CD4-positive, alpha-beta T cell treated with Interleukin-1 beta for 1 hour (primary cell): ENCODE results near the gene RHCE.
"Not testable (repeated sequence)": the region's sequence is repeated elsewhere in the genome, so short reads cannot be mapped to it uniquely, and the experiment has no call there.

Source experiments
- DNase-seq, 2 donors: peaks; one replicate each; pipeline ENCODE4 v3.0.0-alpha.2; 2020 to 2022

Gene RHCE

GRCh38 chr1:25397549-25397948, 23.1 kb downstream of the RHCE start:
- DNase-seq, result not testable (repeated sequence)

GRCh38 chr1:25392841-25393240, 27.8 kb downstream of the RHCE start:
- DNase-seq, result no peak

- not testable (repeated sequence) for DNase-seq
These were observed 30.9 kb downstream of the RHCE start for GRCh38 chr1:25389721-25390120.

GRCh38 chr1:25388691-25389090, 31.9 kb downstream of the RHCE start:
- not testable (repeated sequence) for DNase-seq

- not testable (repeated sequence) for DNase-seq
These were observed 33.5 kb downstream of the RHCE start for GRCh38 chr1:25387096-25387495.

- DNase-seq, result not testable (repeated sequence)
These were observed 36.8 kb downstream of the RHCE start for GRCh38 chr1:25383875-25384274.

- peak in 1 of 2 donors; percentile 12 for DNase-seq
These were observed 37.5 kb downstream of the RHCE start for GRCh38 chr1:25383090-25383489.

- not testable (repeated sequence) for DNase-seq
These were observed 38.1 kb downstream of the RHCE start for GRCh38 chr1:25382543-25382942.

GRCh38 chr1:25378367-25378766, 42.3 kb downstream of the RHCE start:
- DNase-seq, result not testable (repeated sequence)

GRCh38 chr1:25371757-25372156, 48.9 kb downstream of the RHCE start:
- DNase-seq, result not testable (repeated sequence)

- not testable (repeated sequence) for DNase-seq
These were observed 50.8 kb downstream of the RHCE start for GRCh38 chr1:25369691-25370271.

- no peak for DNase-seq
These were observed 51.4 kb downstream of the RHCE start for GRCh38 chr1:25369241-25369640.

GRCh38 chr1:25362634-25363559, 57.7 kb downstream of the RHCE start:
- DNase-seq, result not testable (repeated sequence)

- DNase-seq, result no peak
These were observed 58.7 kb downstream of the RHCE start for GRCh38 chr1:25361901-25362300.

- no peak for DNase-seq
These were observed 59.7 kb downstream of the RHCE start for GRCh38 chr1:25360596-25361581.

GRCh38 chr1:25356848-25357247, 63.8 kb downstream of the RHCE start:
- no peak for DNase-seq

- DNase-seq, result no peak
These were observed 64.2 kb downstream of the RHCE start for GRCh38 chr1:25356441-25356840.

GRCh38 chr1:25355841-25356395, 64.7 kb downstream of the RHCE start:
- DNase-seq, result no peak

- no peak for DNase-seq
These were observed 71.0 kb downstream of the RHCE start for GRCh38 chr1:25349606-25350005.

GRCh38 chr1:25347556-25347955, 73.1 kb downstream of the RHCE start:
- no peak for DNase-seq

- DNase-seq, result no peak
These were observed 76.8 kb downstream of the RHCE start for GRCh38 chr1:25343872-25344271.

GRCh38 chr1:25342846-25343245, 77.8 kb downstream of the RHCE start:
- DNase-seq, result no peak

GRCh38 chr1:25341746-25342145, 78.9 kb downstream of the RHCE start:
- no peak for DNase-seq
